ENCODE measurements around the gene HSD17B10. TPM values are rescaled to one million over a fixed set of nuclear protein-coding genes. Genes with fewer than 3 reads are reported as not detected.

The HSD17B10 gene
- total and polyA plus RNA-seq, 2 donors (not counting 1 experiment from before 2014, with no cell fraction given): 49.7 to 66.5 TPM

DNA sequence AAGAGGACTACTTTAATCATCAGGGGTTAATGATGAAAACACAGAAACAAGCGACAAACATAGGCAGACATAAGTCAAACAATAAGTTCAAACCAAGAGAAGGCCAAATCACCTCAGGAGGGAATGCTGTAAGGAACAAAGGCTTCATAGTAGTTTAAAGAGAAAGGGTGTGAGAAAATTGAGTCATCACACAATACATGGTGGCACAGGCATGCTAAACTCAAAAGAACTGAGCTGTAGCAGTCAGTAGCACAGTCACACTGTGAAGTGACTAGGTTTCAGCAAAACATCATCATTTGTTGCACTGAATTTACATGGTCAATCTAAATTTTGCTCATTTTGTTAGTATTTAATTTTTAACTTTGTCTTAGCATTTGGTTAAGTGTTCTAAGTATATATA, 36.0 kb downstream of the HSD17B10 start:
- no peak for DNase-seq
- intact Hi-C loops (cut with micrococcal nuclease): no loop called here
- Histone ChIP-seq H3K27me3 (replicated peaks in 1 of 4; ENCODE audit: control extremely low read depth in 1 of 4, control insufficient read depth in 3 of 4, insufficient read depth in 4 of 4, low read length in 3 of 4) (no peaks in the 10 kb centered on the region), H3K4me3 (ENCODE audit: control extremely low read depth in 1 of 5, extremely low read depth in 1 of 5, insufficient read depth in 1 of 5, low read depth in 2 of 5, low read length in 4 of 5) (no peak overlapping the region), H3K36me3 (replicated peaks in 1 of 2; ENCODE audit: control extremely low read depth in 1 of 2, control insufficient read depth in 1 of 2, extremely low read depth in 1 of 2, insufficient read depth in 2 of 2, low read length in 1 of 2) (peaks cover 11 to 31% of the 10 kb centered on the region in 2 experiments), H4K20me1 (ENCODE audit: control insufficient read depth, insufficient read depth, low read length, poor library complexity, severe bottlenecking) (no peaks in the 10 kb centered on the region), H3K9ac (ENCODE audit: low read length) (no peak overlapping the region), H3K4me1 (ENCODE audit: control insufficient read depth in 2 of 2, insufficient read depth in 2 of 2, low read length in 2 of 2) (no peaks in the 10 kb centered on the region), H2AFZ (ENCODE audit: insufficient read depth, low read depth, low read length, poor library complexity, severe bottlenecking) (no peak overlapping the region), H3K4me2 (replicated peaks; ENCODE audit: low read depth, low read length, poor library complexity, severe bottlenecking) (no peak overlapping the region), H3K27ac (ENCODE audit: low read length in 2 of 2) (no peak overlapping the region), H3K79me2 (ENCODE audit: control insufficient read depth, insufficient read depth, low read length) (no peaks in the 10 kb centered on the region), H3K9me3 (ENCODE audit: control extremely low read depth in 1 of 3, control insufficient read depth in 2 of 3, insufficient read depth in 1 of 3, low read length in 2 of 3) (no peaks in the 10 kb centered on the region)
- H3K27ac Mint-ChIP-seq: no peak overlapping the region
- no peak for ATAC-seq (ENCODE audit: low read depth)
- no peaks in the 10 kb centered on the region for H3K9me3 Mint-ChIP-seq (ENCODE audit: insufficient read depth)
- ChIA-PET CTCF (no interaction called here), POLR2A (no interaction called here)
- TF ChIP-seq EZH2 (IDR thresholded peaks at IDR 0.05; ENCODE audit: borderline replicate concordance, insufficient read depth, low read depth, low read length, poor library complexity, severe bottlenecking): no peak
- TF ChIP-seq, protein P1, sequence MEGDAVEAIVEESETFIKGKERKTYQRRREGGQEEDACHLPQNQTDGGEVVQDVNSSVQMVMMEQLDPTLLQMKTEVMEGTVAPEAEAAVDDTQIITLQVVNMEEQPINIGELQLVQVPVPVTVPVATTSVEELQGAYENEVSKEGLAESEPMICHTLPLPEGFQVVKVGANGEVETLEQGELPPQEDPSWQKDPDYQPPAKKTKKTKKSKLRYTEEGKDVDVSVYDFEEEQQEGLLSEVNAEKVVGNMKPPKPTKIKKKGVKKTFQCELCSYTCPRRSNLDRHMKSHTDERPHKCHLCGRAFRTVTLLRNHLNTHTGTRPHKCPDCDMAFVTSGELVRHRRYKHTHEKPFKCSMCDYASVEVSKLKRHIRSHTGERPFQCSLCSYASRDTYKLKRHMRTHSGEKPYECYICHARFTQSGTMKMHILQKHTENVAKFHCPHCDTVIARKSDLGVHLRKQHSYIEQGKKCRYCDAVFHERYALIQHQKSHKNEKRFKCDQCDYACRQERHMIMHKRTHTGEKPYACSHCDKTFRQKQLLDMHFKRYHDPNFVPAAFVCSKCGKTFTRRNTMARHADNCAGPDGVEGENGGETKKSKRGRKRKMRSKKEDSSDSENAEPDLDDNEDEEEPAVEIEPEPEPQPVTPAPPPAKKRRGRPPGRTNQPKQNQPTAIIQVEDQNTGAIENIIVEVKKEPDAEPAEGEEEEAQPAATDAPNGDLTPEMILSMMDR (IDR thresholded peaks at IDR 0.05): no peak
- WGBS (ENCODE audit: insufficient coverage): no CpG with 5 or more reads among the region's 1 CpG
- no peaks in the 10 kb centered on the region for H3K4me1 Mint-ChIP-seq
- no peaks in the 10 kb centered on the region for H3K27me3 Mint-ChIP-seq
- H3K4me3 Mint-ChIP-seq: no peak overlapping the region

DNA sequence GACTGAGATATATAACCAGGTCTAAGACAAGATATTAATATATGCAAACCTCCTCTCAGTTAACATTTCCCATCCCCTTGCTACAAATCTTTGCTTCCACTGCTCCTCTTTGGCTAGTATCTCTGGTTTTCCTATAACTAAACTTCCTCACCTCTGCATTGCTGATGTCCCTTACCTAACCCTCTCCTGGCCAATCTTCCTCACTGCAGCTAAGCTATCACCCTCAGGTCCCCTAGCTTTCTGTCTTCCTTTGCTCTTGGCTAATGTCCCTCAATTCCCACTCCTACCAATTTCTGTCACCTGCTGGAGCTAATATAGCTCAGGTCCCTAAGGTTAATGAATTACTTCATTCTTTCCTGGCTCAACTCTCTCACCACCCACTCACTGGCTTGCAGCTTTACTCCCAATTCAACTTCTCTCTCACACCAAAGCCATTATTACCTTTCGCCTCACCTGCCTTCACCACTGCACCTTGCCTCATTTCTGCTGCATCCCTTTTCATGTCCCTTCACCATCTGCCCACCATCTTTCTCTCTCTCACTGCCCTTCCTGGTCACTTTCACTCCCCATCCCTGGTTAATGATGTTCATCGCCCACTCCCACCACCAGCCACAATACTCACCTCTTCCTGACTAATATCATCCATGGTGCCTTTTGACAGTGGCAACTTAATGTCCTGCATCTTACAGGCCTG, 38.4 kb downstream of the HSD17B10 start:
- TF ChIP-seq EZH2 (IDR thresholded peaks at IDR 0.05; ENCODE audit: borderline replicate concordance, insufficient read depth, low read depth, low read length, poor library complexity, severe bottlenecking): no peak
- TF ChIP-seq, protein P1 (IDR thresholded peaks at IDR 0.05): no peak
- Histone ChIP-seq H3K9ac (ENCODE audit: low read length) (no peak overlapping the region), H3K4me3 (ENCODE audit: control extremely low read depth in 1 of 5, extremely low read depth in 1 of 5, insufficient read depth in 1 of 5, low read depth in 2 of 5, low read length in 4 of 5) (no peak overlapping the region), H3K4me1 (ENCODE audit: control insufficient read depth in 2 of 2, insufficient read depth in 2 of 2, low read length in 2 of 2) (no peaks in the 10 kb centered on the region), H3K27me3 (replicated peaks in 1 of 4; ENCODE audit: control extremely low read depth in 1 of 4, control insufficient read depth in 3 of 4, insufficient read depth in 4 of 4, low read length in 3 of 4) (no peaks in the 10 kb centered on the region), H3K79me2 (ENCODE audit: control insufficient read depth, insufficient read depth, low read length) (no peaks in the 10 kb centered on the region), H4K20me1 (ENCODE audit: control insufficient read depth, insufficient read depth, low read length, poor library complexity, severe bottlenecking) (no peaks in the 10 kb centered on the region), H3K9me3 (ENCODE audit: control extremely low read depth in 1 of 3, control insufficient read depth in 2 of 3, insufficient read depth in 1 of 3, low read length in 2 of 3) (no peaks in the 10 kb centered on the region), H3K27ac (ENCODE audit: low read length in 2 of 2) (no peak overlapping the region), H2AFZ (ENCODE audit: insufficient read depth, low read depth, low read length, poor library complexity, severe bottlenecking) (no peak overlapping the region), H3K4me2 (replicated peaks; ENCODE audit: low read depth, low read length, poor library complexity, severe bottlenecking) (no peak overlapping the region), H3K36me3 (replicated peaks in 1 of 2; ENCODE audit: control extremely low read depth in 1 of 2, control insufficient read depth in 1 of 2, extremely low read depth in 1 of 2, insufficient read depth in 2 of 2, low read length in 1 of 2) (peaks cover 4 to 19% of the 10 kb centered on the region in 2 experiments)
- Mint-ChIP-seq H3K4me1 (no peaks in the 10 kb centered on the region), H3K27me3 (no peaks in the 10 kb centered on the region), H3K4me3 (no peak overlapping the region), H3K9me3 (ENCODE audit: insufficient read depth) (no peaks in the 10 kb centered on the region), H3K27ac (no peak overlapping the region)
- 100% methylated on average over 2 of the region's 2 CpGs for WGBS (ENCODE audit: insufficient coverage)
- no peak for DNase-seq
- ATAC-seq (ENCODE audit: low read depth): no peak
- intact Hi-C loops (cut with micrococcal nuclease): no loop called here
- CTCF ChIA-PET: no interaction called here
- POLR2A ChIA-PET: no interaction called here
